ENCODE measurements around the gene PALB2.

DNA sequence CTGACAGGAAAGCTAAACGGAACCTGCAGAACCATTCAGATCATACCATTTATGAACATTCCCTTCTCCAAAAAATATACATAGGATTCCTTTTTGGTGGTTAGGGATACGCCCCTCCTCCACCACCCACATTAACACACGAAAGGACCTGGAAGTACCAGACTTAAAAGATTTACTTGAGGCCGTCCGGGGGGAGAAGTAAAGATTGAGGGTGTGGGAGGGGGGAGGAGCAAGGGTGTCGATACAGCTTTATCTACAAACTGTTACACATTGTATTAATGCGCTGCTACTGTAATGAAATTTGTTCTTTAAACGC lies 537 bp downstream of the PALB2 start:
- TF ChIP-seq, protein P1, sequence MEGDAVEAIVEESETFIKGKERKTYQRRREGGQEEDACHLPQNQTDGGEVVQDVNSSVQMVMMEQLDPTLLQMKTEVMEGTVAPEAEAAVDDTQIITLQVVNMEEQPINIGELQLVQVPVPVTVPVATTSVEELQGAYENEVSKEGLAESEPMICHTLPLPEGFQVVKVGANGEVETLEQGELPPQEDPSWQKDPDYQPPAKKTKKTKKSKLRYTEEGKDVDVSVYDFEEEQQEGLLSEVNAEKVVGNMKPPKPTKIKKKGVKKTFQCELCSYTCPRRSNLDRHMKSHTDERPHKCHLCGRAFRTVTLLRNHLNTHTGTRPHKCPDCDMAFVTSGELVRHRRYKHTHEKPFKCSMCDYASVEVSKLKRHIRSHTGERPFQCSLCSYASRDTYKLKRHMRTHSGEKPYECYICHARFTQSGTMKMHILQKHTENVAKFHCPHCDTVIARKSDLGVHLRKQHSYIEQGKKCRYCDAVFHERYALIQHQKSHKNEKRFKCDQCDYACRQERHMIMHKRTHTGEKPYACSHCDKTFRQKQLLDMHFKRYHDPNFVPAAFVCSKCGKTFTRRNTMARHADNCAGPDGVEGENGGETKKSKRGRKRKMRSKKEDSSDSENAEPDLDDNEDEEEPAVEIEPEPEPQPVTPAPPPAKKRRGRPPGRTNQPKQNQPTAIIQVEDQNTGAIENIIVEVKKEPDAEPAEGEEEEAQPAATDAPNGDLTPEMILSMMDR (conservative IDR thresholded peaks at IDR 0.05): no peak
- no peak for TF ChIP-seq EZH2 (IDR thresholded peaks at IDR 0.05; ENCODE audit: low read depth)
